ENCODE measurements around the gene FMNL2. TPM values are rescaled to one million over a fixed set of nuclear protein-coding genes. Genes with fewer than 3 reads are reported as not detected.

The FMNL2 gene
- total RNA-seq, 4 donors from 2014 or later = 50.5 to 96.7 (median 79.6) TPM

- no peak for TF ChIP-seq CTCF (IDR thresholded peaks at IDR 0.05; ENCODE audit: low read depth)
Measured at GRCh38 chr2:152406119-152406835, 71.3 kb downstream of the FMNL2 start.

GRCh38 chr2:152406836-152407161, 71.8 kb downstream of the FMNL2 start:
- TF ChIP-seq CTCF (IDR thresholded peaks at IDR 0.05; ENCODE audit: low read depth) = no peak

- TF ChIP-seq CTCF (IDR thresholded peaks at IDR 0.05; ENCODE audit: low read depth) = no peak
Measured at GRCh38 chr2:152407204-152407721, 72.3 kb downstream of the FMNL2 start.

GRCh38 chr2:152407806-152408205, 72.8 kb downstream of the FMNL2 start:
- no peak for TF ChIP-seq CTCF (IDR thresholded peaks at IDR 0.05; ENCODE audit: low read depth)

GRCh38 chr2:152408254-152408653, 73.3 kb downstream of the FMNL2 start:
- no peak for TF ChIP-seq CTCF (IDR thresholded peaks at IDR 0.05; ENCODE audit: low read depth)

- no peak for TF ChIP-seq CTCF (IDR thresholded peaks at IDR 0.05; ENCODE audit: low read depth)
Measured at GRCh38 chr2:152409386-152410164, 74.6 kb downstream of the FMNL2 start.

GRCh38 chr2:152410165-152410597, 75.2 kb downstream of the FMNL2 start:
- TF ChIP-seq CTCF (IDR thresholded peaks at IDR 0.05; ENCODE audit: low read depth) = no peak
